Measurements from ENCODE around the gene ATP6V1G1.

ATP6V1G1 gene

DNA sequence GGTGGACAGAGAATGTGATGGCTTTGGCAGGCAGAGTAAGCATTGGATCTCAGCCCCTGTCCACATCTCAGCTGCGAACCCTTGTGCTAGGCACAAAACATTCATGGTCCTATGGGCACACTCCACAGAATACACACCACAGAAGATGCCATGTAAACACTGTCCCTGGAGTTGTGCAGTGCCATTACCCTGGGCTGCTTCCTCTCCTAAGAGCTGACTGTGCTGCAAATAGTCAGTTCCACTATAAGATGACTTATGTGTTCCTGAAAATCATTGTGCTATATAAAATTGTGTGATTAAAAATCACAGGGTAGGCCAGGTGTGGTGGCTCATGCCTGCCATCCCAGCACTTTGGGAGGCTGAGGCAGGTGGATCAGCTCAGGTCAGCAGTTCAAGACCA is 31.9 kb upstream of the ATP6V1G1 start:
- TF ChIP-seq EGR1 (IDR thresholded peaks at IDR 0.05) (no peak), EP300 (IDR thresholded peaks at IDR 0.05; ENCODE audit: borderline replicate concordance) (no peak), REST (IDR thresholded peaks at IDR 0.05; ENCODE audit: low read depth) (no peak), FOXM1 (IDR thresholded peaks at IDR 0.05; ENCODE audit: borderline replicate concordance, low read depth) (no peak), CEBPB (IDR thresholded peaks at IDR 0.05) (no peak), TCF12 (IDR thresholded peaks at IDR 0.05; ENCODE audit: low read depth) (no peak), ZBTB7A (IDR thresholded peaks at IDR 0.05; ENCODE audit: low read depth) (no peak), YY1 (IDR thresholded peaks at IDR 0.05; ENCODE audit: low read depth) (no peak), RAD21 (IDR thresholded peaks at IDR 0.05; ENCODE audit: low read depth) (no peak), CREB1 (IDR thresholded peaks at IDR 0.05; ENCODE audit: low read depth) (no peak), USF1 (IDR thresholded peaks at IDR 0.05) (no peak), TAF1 (IDR thresholded peaks at IDR 0.05; ENCODE audit: low read depth) (no peak), NFIC (IDR thresholded peaks at IDR 0.05) (no peak), MAX (IDR thresholded peaks at IDR 0.05) (no peak), TEAD4 (IDR thresholded peaks at IDR 0.05) (no peak)

- TF ChIP-seq CREB1 (IDR thresholded peaks at IDR 0.05; ENCODE audit: low read depth) (no peak), EGR1 (IDR thresholded peaks at IDR 0.05) (no peak), FOXM1 (IDR thresholded peaks at IDR 0.05; ENCODE audit: borderline replicate concordance, low read depth) (no peak), YY1 (IDR thresholded peaks at IDR 0.05; ENCODE audit: low read depth) (no peak), TEAD4 (IDR thresholded peaks at IDR 0.05) (no peak), EP300 (IDR thresholded peaks at IDR 0.05; ENCODE audit: borderline replicate concordance) (no peak), TCF12 (IDR thresholded peaks at IDR 0.05; ENCODE audit: low read depth) (no peak), REST (IDR thresholded peaks at IDR 0.05; ENCODE audit: low read depth) (no peak), TAF1 (IDR thresholded peaks at IDR 0.05; ENCODE audit: low read depth) (no peak), NFIC (IDR thresholded peaks at IDR 0.05) (no peak), RAD21 (IDR thresholded peaks at IDR 0.05; ENCODE audit: low read depth) (no peak), MAX (IDR thresholded peaks at IDR 0.05) (no peak), USF1 (IDR thresholded peaks at IDR 0.05) (no peak), CEBPB (IDR thresholded peaks at IDR 0.05) (no peak), ZBTB7A (IDR thresholded peaks at IDR 0.05; ENCODE audit: low read depth) (no peak)
These were observed 29.4 kb upstream of the ATP6V1G1 start for GRCh38 chr9:114558027-114558675.

DNA sequence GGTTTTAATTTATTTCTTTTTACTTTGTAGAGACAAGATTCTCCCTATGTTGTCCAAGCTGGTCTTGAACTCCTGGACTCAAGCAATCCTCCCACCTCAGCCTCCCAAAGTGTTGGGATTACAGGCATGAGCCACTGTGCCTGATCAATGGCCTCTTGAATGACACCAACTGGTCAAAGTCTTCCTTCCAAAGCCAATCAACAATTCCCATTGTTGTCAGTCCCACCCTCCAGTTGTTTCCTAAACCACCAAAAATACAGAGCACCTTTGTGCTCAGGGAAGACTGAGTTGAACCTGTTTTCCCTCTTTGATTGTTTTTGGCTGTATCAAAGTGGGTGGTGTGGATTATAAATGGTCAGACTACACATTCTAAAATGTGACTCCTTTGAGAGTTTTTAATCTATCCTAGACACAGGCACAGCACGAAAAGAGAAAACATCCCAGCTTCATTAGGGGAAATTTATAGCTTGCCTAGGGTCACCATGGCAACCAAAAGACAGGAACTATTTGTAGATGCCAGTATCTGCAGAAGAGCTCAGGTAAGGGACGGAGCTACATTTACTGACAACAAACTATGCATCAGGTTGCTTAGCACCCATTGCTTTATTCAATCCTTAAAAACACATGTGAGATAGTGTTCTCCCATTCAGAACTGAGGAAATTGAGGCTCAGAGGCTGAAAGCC is 27.6 kb upstream of the ATP6V1G1 start:
- TF ChIP-seq TAF1 (IDR thresholded peaks at IDR 0.05; ENCODE audit: low read depth) = no peak
- no peak for TF ChIP-seq CREB1 (IDR thresholded peaks at IDR 0.05; ENCODE audit: low read depth)
- no peak for TF ChIP-seq REST (IDR thresholded peaks at IDR 0.05; ENCODE audit: low read depth)
- no peak for TF ChIP-seq CEBPB (IDR thresholded peaks at IDR 0.05)
- TF ChIP-seq FOXM1 (IDR thresholded peaks at IDR 0.05; ENCODE audit: borderline replicate concordance, low read depth) = no peak
- TF ChIP-seq TCF12 (IDR thresholded peaks at IDR 0.05; ENCODE audit: low read depth) = no peak
- TF ChIP-seq EP300 (IDR thresholded peaks at IDR 0.05; ENCODE audit: borderline replicate concordance) = no peak
- no peak for TF ChIP-seq TEAD4 (IDR thresholded peaks at IDR 0.05)
- no peak for TF ChIP-seq USF1 (IDR thresholded peaks at IDR 0.05)
- no peak for TF ChIP-seq RAD21 (IDR thresholded peaks at IDR 0.05; ENCODE audit: low read depth)
- TF ChIP-seq ZBTB7A (IDR thresholded peaks at IDR 0.05; ENCODE audit: low read depth) = no peak
